ENCODE measurements around the gene NCAM1.

GRCh38 chr11:113019711-113020110 lies 58.5 kb downstream of the NCAM1 start:
- TF ChIP-seq POLR2A (IDR thresholded peaks at IDR 0.05) = no peak
- TF ChIP-seq, protein P1, sequence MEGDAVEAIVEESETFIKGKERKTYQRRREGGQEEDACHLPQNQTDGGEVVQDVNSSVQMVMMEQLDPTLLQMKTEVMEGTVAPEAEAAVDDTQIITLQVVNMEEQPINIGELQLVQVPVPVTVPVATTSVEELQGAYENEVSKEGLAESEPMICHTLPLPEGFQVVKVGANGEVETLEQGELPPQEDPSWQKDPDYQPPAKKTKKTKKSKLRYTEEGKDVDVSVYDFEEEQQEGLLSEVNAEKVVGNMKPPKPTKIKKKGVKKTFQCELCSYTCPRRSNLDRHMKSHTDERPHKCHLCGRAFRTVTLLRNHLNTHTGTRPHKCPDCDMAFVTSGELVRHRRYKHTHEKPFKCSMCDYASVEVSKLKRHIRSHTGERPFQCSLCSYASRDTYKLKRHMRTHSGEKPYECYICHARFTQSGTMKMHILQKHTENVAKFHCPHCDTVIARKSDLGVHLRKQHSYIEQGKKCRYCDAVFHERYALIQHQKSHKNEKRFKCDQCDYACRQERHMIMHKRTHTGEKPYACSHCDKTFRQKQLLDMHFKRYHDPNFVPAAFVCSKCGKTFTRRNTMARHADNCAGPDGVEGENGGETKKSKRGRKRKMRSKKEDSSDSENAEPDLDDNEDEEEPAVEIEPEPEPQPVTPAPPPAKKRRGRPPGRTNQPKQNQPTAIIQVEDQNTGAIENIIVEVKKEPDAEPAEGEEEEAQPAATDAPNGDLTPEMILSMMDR (IDR thresholded peaks at IDR 0.05) = no peak

Data from transverse colon (tissue), 3 donors.